Astrocyte (in vitro differentiated cells and primary cell): ENCODE measurements around the gene RIPOR2.

Source experiments
- EZH2 ChIP-seq: IDR thresholded peaks from 2 replicates; pipeline ENCODE4 v1.6.1; 2012; ENCODE audit warnings: mild to moderate bottlenecking, low read length, inconsistent platforms; ENCODE audit not compliant: insufficient read depth
- TF ChIP-seq, protein P1 (sequence below): IDR thresholded peaks from 2 replicates; pipeline ENCODE4 v1.5.1; 2011; ENCODE audit warnings: low read depth, mild to moderate bottlenecking, inconsistent platforms, low read length, moderate library complexity; ENCODE audit not compliant: insufficient read depth

- TF ChIP-seq, protein P1, sequence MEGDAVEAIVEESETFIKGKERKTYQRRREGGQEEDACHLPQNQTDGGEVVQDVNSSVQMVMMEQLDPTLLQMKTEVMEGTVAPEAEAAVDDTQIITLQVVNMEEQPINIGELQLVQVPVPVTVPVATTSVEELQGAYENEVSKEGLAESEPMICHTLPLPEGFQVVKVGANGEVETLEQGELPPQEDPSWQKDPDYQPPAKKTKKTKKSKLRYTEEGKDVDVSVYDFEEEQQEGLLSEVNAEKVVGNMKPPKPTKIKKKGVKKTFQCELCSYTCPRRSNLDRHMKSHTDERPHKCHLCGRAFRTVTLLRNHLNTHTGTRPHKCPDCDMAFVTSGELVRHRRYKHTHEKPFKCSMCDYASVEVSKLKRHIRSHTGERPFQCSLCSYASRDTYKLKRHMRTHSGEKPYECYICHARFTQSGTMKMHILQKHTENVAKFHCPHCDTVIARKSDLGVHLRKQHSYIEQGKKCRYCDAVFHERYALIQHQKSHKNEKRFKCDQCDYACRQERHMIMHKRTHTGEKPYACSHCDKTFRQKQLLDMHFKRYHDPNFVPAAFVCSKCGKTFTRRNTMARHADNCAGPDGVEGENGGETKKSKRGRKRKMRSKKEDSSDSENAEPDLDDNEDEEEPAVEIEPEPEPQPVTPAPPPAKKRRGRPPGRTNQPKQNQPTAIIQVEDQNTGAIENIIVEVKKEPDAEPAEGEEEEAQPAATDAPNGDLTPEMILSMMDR, result no peak
- TF ChIP-seq EZH2, result no peak
Observed at GRCh38 chr6:24932832-24933231, 2.9 kb downstream of the RIPOR2 start.
